H1 (cell line): ENCODE measurements around the gene SH3GL2. TPM values are rescaled to one million over a fixed set of nuclear protein-coding genes. Genes with fewer than 3 reads are reported as not detected.

ENCODE experiments used
- CTCF ChIA-PET: fragments of 300-600 bp; sonication (Branson Sonifier 250); formaldehyde crosslinking; loops from one replicate; lab custom pipeline; 2021; ENCODE audit not compliant: partially characterized antibody; lab: Charles Lee
- POLR2A ChIA-PET: fragments of 300-600 bp; sonication (Branson Sonifier 250); formaldehyde crosslinking; loops from one replicate; lab custom pipeline; 2021; ENCODE audit warnings: inconsistent platforms; ENCODE audit not compliant: partially characterized antibody; lab: Charles Lee
- DNase-seq, 2 experiments: peaks; one replicate each; pipeline versions ENCODE4 v3.0.0 to v3.0.0-alpha.2; 2010 to 2022; ENCODE audit warnings: low spot score in 2 of 2, low read depth in 1 of 2, mixed read lengths in 1 of 2
- FAIRE-seq: peaks from 2 replicates; lab custom pipeline; 2011; peaks lifted over from hg19 to GRCh38; lab: Jason Lieb, UNC
- H2AFZ ChIP-seq: 2 replicates; pipeline ENCODE4 v1.8.1; 2012; ENCODE audit warnings: low read length, inconsistent platforms
- H2AK5ac ChIP-seq: 2 replicates; pipeline ENCODE4 v1.6.1; 2013; ENCODE audit warnings: low read depth, low read length
- H2BK120ac ChIP-seq: replicated peaks from 2 replicates; pipeline ENCODE3; 2013; ENCODE audit warnings: low read depth, low read length, inconsistent platforms
- H2BK12ac ChIP-seq: 2 replicates; pipeline ENCODE4 v1.6.1; 2013; ENCODE audit warnings: low read depth, low read length
- H2BK15ac ChIP-seq: 2 replicates; pipeline ENCODE4 v1.6.1; 2013; ENCODE audit warnings: low read length
- H2BK20ac ChIP-seq: 2 replicates; pipeline ENCODE4 v1.6.1; 2013; ENCODE audit warnings: low read length
- H2BK5ac ChIP-seq: 2 replicates; pipeline ENCODE4 v1.6.1; 2013; ENCODE audit warnings: low read depth, low read length
- H3K14ac ChIP-seq: 2 replicates; pipeline ENCODE4 v1.6.1; 2013; ENCODE audit warnings: inconsistent platforms; ENCODE audit not compliant: insufficient read length
- H3K18ac ChIP-seq: 2 replicates; pipeline ENCODE4 v1.6.1; 2013; ENCODE audit warnings: low read length; ENCODE audit errors: extremely low read depth
- H3K23ac ChIP-seq: 2 replicates; pipeline ENCODE4 v1.6.1; 2013; ENCODE audit warnings: inconsistent platforms; ENCODE audit not compliant: insufficient read length
- H3K23me2 ChIP-seq: 2 replicates; pipeline ENCODE4 v1.6.1; 2013; ENCODE audit warnings: low read depth, low read length
- H3K27ac ChIP-seq: 2 replicates; pipeline ENCODE4 v1.6.1; 2011; ENCODE audit warnings: low read depth, low read length, inconsistent platforms
- H3K27me3 ChIP-seq, 4 experiments: replicated peaks in 1 of 4; 1 replicate in 1 of 4; 2 replicates in 3 of 4; pipeline versions ENCODE4 v1.6.1 to v1.8.1; 2011 to 2013; ENCODE audit warnings: low read length in 3 of 4, mild to moderate bottlenecking in 3 of 4, inconsistent platforms in 2 of 4, mixed read lengths in 2 of 4, moderate library complexity in 1 of 4; ENCODE audit not compliant: control insufficient read depth in 3 of 4, insufficient read depth in 3 of 4; ENCODE audit errors: extremely low read depth in 1 of 4
- H3K36me3 ChIP-seq, 4 experiments: 2 replicates each; pipeline versions ENCODE4 v1.6.1 to v1.8.1; 2011 to 2013; ENCODE audit warnings: mild to moderate bottlenecking in 4 of 4, low read length in 3 of 4, moderate library complexity in 2 of 4, control low read depth in 1 of 4, inconsistent platforms in 1 of 4; ENCODE audit not compliant: insufficient read depth in 4 of 4, control insufficient read depth in 2 of 4
- H3K4ac ChIP-seq: replicated peaks from 2 replicates; pipeline ENCODE3; 2013; ENCODE audit warnings: low read length, low read depth, mixed read lengths, inconsistent platforms; ENCODE audit not compliant: insufficient read length
- H3K4me1 ChIP-seq, 4 experiments: replicated peaks in 1 of 4; 1 replicate in 1 of 4; 2 replicates in 3 of 4; pipeline versions ENCODE4 v1.6.1 to v1.8.1; 2011 to 2013; ENCODE audit warnings: low read length in 3 of 4, inconsistent platforms in 2 of 4, mixed read lengths in 1 of 4; ENCODE audit not compliant: insufficient read depth in 4 of 4, control insufficient read depth in 3 of 4
- H3K4me2 ChIP-seq, 2 experiments: 2 replicates each; pipeline versions ENCODE4 v1.6.1 to v1.8.1; 2011 to 2013; ENCODE audit warnings: low read depth in 2 of 2, low read length in 2 of 2, control low read depth in 1 of 2, inconsistent platforms in 1 of 2, mild to moderate bottlenecking in 1 of 2; ENCODE audit not compliant: insufficient read depth in 1 of 2
- H3K4me3 ChIP-seq, 4 experiments: fragments of 200-600, 300-600 bp in 1 of 4; sonication (generic), shearing (Covaris generic), sonication (Bioruptor Twin) in 1 of 4; 2 replicates each; pipeline versions ENCODE4 v1.5.1 to v1.8.1; 2011 to 2016; ENCODE audit warnings: low read length in 4 of 4, low read depth in 3 of 4, control low read depth in 2 of 4, inconsistent platforms in 2 of 4, mild to moderate bottlenecking in 2 of 4, mixed read lengths in 1 of 4, moderate library complexity in 1 of 4; ENCODE audit not compliant: insufficient read depth in 2 of 4; ENCODE audit errors: extremely low read depth in 1 of 4
- H3K56ac ChIP-seq: replicated peaks from 2 replicates; pipeline ENCODE3; 2013; ENCODE audit warnings: low read depth, mild to moderate bottlenecking, mixed read lengths, low read length, inconsistent platforms; ENCODE audit not compliant: insufficient read length
- H3K79me1 ChIP-seq: 2 replicates; pipeline ENCODE4 v1.6.1; 2013; ENCODE audit warnings: low read depth, low read length, control low read depth
- H3K79me2 ChIP-seq, 2 experiments: 2 replicates each; pipeline versions ENCODE4 v1.6.1 to v1.8.1; 2012 to 2013; ENCODE audit warnings: low read length in 2 of 2, mild to moderate bottlenecking in 2 of 2, inconsistent platforms in 1 of 2; ENCODE audit not compliant: insufficient read depth in 2 of 2, control insufficient read depth in 1 of 2
- H3K9ac ChIP-seq, 4 experiments: replicated peaks in 1 of 4; 1 replicate in 1 of 4; 2 replicates in 3 of 4; pipeline versions ENCODE4 v1.6.1 to v1.8.1; 2011 to 2013; ENCODE audit warnings: low read depth in 3 of 4, low read length in 3 of 4, control low read depth in 2 of 4, mild to moderate bottlenecking in 2 of 4, moderate library complexity in 2 of 4, inconsistent platforms in 1 of 4; ENCODE audit errors: extremely low read depth in 1 of 4
- H3K9me3 ChIP-seq, 2 experiments: 2 replicates each; pipeline versions ENCODE4 v1.6.1 to v1.8.1; 2012 to 2013; ENCODE audit warnings: mild to moderate bottlenecking in 2 of 2, moderate library complexity in 2 of 2, control low read depth in 1 of 2, inconsistent platforms in 1 of 2, low read depth in 1 of 2, low read length in 1 of 2, mixed read lengths in 1 of 2; ENCODE audit not compliant: insufficient read depth in 2 of 2
- H4K20me1 ChIP-seq, 2 experiments: replicated peaks in 1 of 2; 2 replicates each; pipeline versions ENCODE3 to v1.8.1; 2011 to 2013; ENCODE audit warnings: inconsistent platforms in 2 of 2, low read length in 2 of 2, mild to moderate bottlenecking in 1 of 2; ENCODE audit not compliant: insufficient read depth in 2 of 2, control insufficient read depth in 1 of 2
- H4K5ac ChIP-seq: 2 replicates; pipeline ENCODE4 v1.6.1; 2013; ENCODE audit warnings: low read length, low read depth, mixed read lengths, inconsistent platforms; ENCODE audit not compliant: insufficient read length
- H4K8ac ChIP-seq: 2 replicates; pipeline ENCODE4 v1.8.0; 2013; ENCODE audit warnings: mild to moderate bottlenecking, moderate library complexity, low read length, inconsistent platforms; ENCODE audit not compliant: insufficient read depth; ENCODE audit errors: extremely low read depth
- H4K91ac ChIP-seq: replicated peaks from 2 replicates; pipeline ENCODE3; 2013; ENCODE audit warnings: low read length, mixed read lengths, inconsistent platforms; ENCODE audit not compliant: insufficient read length
- NANOG ChIP-seq: IDR thresholded peaks from 2 replicates; pipeline ENCODE4 v1.6.1; 2011; ENCODE audit warnings: low read length, low read depth, mild to moderate bottlenecking, inconsistent platforms; ENCODE audit not compliant: insufficient read depth, poor library complexity, severe bottlenecking
- WGBS, 2 experiments: shearing (Covaris generic) in 1 of 2; methylation state at CpG; one replicate each; pipeline versions ENCODE4 v1.1.6 to v1.1.7; 2013 to 2015; ENCODE audit warnings: low lambda C conversion rate in 2 of 2, mixed read lengths in 2 of 2, inconsistent platforms in 1 of 2, low coverage in 1 of 2, missing lambda C conversion rate in 1 of 2; ENCODE audit not compliant: insufficient replicate concordance in 2 of 2, insufficient coverage in 1 of 2, insufficient read length in 1 of 2; ENCODE audit errors: extremely low coverage in 1 of 2, missing lambda C conversion rate in 1 of 2; 5-methylcytosine and 5-hydroxymethylcytosine counted together
- polyA plus RNA-seq, 7 experiments: library from polyadenylated mRNA; depleted of rRNA in 3 of 7; stranded (reverse) in 5 of 7; unstranded in 2 of 7; fragments of >200 nt in 5 of 7; fragments of 200-250 nt in 2 of 7; gene quantifications; 1 replicate in 5 of 7; 2 replicates in 1 of 7; 4 replicates in 1 of 7; pipeline versions ENCODE4 v1.2.1 to v1.2.3, GENCODE V29; 2011 to 2013; ENCODE audit warnings: missing spikeins in 2 of 7, mixed read lengths in 2 of 7
- total RNA-seq: library from RNA; stranded (reverse); fragmentation: NEBNext Ultra II Directional; extraction: Animal tissue kit (Norgen Biotek cat#: 25700); gene quantifications from 2 replicates; pipeline ENCODE4 v1.2.1, GENCODE V29; 2021

The SH3GL2 gene
- total and polyA plus RNA-seq, 2 of the 8 experiments (the other 6 are each of a cell fraction or from before 2014, with no cell fraction given): 4.7 to 5.3 TPM

DNA sequence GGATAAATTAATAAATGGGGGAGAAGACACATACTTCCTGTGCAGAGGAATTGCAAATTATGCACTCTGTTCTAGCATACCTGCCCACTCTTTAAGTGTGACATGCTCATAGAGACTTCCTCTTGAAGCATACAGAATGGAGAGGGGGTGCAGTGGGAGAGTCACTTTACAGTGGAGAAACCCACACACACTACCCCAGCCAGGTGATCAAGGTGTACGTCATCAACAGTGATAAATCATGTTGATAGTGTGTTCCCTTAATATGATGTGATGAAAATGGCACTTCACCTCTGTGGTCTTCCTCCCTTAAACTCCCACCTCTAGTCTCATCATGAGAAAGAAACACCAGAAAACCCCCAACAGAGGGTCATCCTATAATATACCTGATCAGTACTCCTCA is 110.0 kb downstream of the SH3GL2 start:
- no peak overlapping the region for H3K27ac ChIP-seq
- H2AK5ac ChIP-seq: no peak overlapping the region
- H3K36me3 ChIP-seq: no peaks in the 10 kb centered on the region
- no peak overlapping the region for H4K5ac ChIP-seq
- H2BK5ac ChIP-seq: no peak overlapping the region
- no peaks in the 10 kb centered on the region for H4K20me1 ChIP-seq
- H3K56ac ChIP-seq: no peak overlapping the region
- H3K23ac ChIP-seq: no peak overlapping the region
- H3K23me2 ChIP-seq: no peaks in the 10 kb centered on the region
- H3K79me1 ChIP-seq: no peaks in the 10 kb centered on the region
- H2BK120ac ChIP-seq: no peak overlapping the region
- H3K9me3 ChIP-seq: no peaks in the 10 kb centered on the region
- no peaks in the 10 kb centered on the region for H3K27me3 ChIP-seq
- no peak overlapping the region for H3K18ac ChIP-seq
- DNase-seq: no peak
- no peak overlapping the region for H4K8ac ChIP-seq
- H3K79me2 ChIP-seq: no peaks in the 10 kb centered on the region
- H2BK20ac ChIP-seq: no peak overlapping the region
- H3K4me3 ChIP-seq: no peak overlapping the region
- H2AFZ ChIP-seq: no peak overlapping the region
- FAIRE-seq: no peak
- H3K4ac ChIP-seq: no peak overlapping the region
- H3K14ac ChIP-seq: no peak overlapping the region
- no peaks in the 10 kb centered on the region for H3K4me1 ChIP-seq
- no peak overlapping the region for H2BK15ac ChIP-seq
- ChIA-PET POLR2A (no interaction called here), CTCF (no interaction called here)
- 88% methylated on average over 1 of the region's 1 CpG; no CpG with 5 or more reads in 1 of the 2 experiments for WGBS, 2 experiments
- no peak overlapping the region for H3K9ac ChIP-seq
- no peak overlapping the region for H4K91ac ChIP-seq
- TF ChIP-seq NANOG: no peak
- H3K4me2 ChIP-seq: no peak overlapping the region
- no peak overlapping the region for H2BK12ac ChIP-seq
